Tibial nerve (tissue), 4 donors: ENCODE measurements around the gene GRM1. TPM values are rescaled to one million over a fixed set of nuclear protein-coding genes. Genes with fewer than 3 reads are reported as not detected.
"Not testable (repeated sequence)": the region's sequence is repeated elsewhere in the genome, so short reads cannot be mapped to it uniquely, and the experiment has no call there.

ENCODE experiments used
- DNase-seq, 2 donors: peaks; one replicate each; pipeline ENCODE4 v3.0.0-alpha.2; 2019; ENCODE audit warnings: low spot score in 2 of 2
- H3K27ac ChIP-seq, 4 donors: fragments of 200-600 bp; sonication (generic) in 3 of 4; one replicate each; pipeline ENCODE4 v1.5.1; 2017 to 2019; ENCODE audit warnings: mild to moderate bottlenecking in 1 of 4
- H3K27me3 ChIP-seq, 2 donors: fragments of 200-600 bp; sonication (generic) in 1 of 2; one replicate each; pipeline versions ENCODE4 v1.5.1 to v1.6.0; 2017 to 2019
- H3K36me3 ChIP-seq, 3 donors: fragments of 200-600 bp; sonication (generic); one replicate each; pipeline ENCODE4 v1.5.1; 2018 to 2019
- H3K4me1 ChIP-seq, 4 donors: fragments of 200-600 bp; sonication (generic) in 3 of 4; one replicate each; pipeline ENCODE4 v1.5.1; 2017 to 2019
- H3K4me3 ChIP-seq, 4 donors: fragments of 200-600 bp; sonication (generic) in 3 of 4; one replicate each; pipeline ENCODE4 v1.5.1; 2017 to 2019; ENCODE audit warnings: mild to moderate bottlenecking in 1 of 4, moderate library complexity in 1 of 4
- H3K9me3 ChIP-seq, 4 donors: fragments of 200-600 bp; sonication (generic) in 3 of 4; one replicate each; pipeline ENCODE4 v1.5.1; 2017 to 2019
- CTCF ChIP-seq, 5 experiments: fragments of 200-600 bp in 3 of 5; fragments of 450-650 bp in 2 of 5; sonication (generic) in 3 of 5; IDR thresholded peaks; one replicate each; pipeline ENCODE4 v1.5.1; 2016 to 2019; ENCODE audit warnings: antibody characterized with exemption in 5 of 5, mild to moderate bottlenecking in 3 of 5, moderate library complexity in 2 of 5
- EP300 ChIP-seq, 2 donors: sonication (generic); formaldehyde crosslinking; IDR thresholded peaks; one replicate each; pipeline ENCODE4 v1.6.1; 2017; ENCODE audit warnings: antibody characterized with exemption in 2 of 2, mild to moderate bottlenecking in 1 of 2
- POLR2A ChIP-seq, 2 donors: fragments of 450-650 bp; IDR thresholded peaks; one replicate each; pipeline ENCODE4 v1.6.1; 2017; ENCODE audit warnings: antibody characterized with exemption in 2 of 2, mild to moderate bottlenecking in 2 of 2, moderate library complexity in 2 of 2
- WGBS, 2 donors: methylation state at CpG; one replicate each; pipeline ENCODE4 v1.1.5; 2018; 5-methylcytosine and 5-hydroxymethylcytosine counted together
- total RNA-seq, 4 donors: library from RNA; depleted of rRNA; stranded (reverse); fragments of >200 nt; gene quantifications; one replicate each; pipeline ENCODE4 v1.1.0, GENCODE V29; 2016

Gene GRM1
- total RNA-seq, 4 donors from 2014 or later, result 0.30 to 0.63 (median 0.44) TPM; not detected in 1

GRCh38 chr6:146267946-146268345 lies 239.1 kb downstream of the GRM1 start:
- no peak for DNase-seq
- H3K27ac ChIP-seq, result no peak overlapping the region
- H3K36me3 ChIP-seq, result no peaks in the 10 kb centered on the region
- H3K4me1 ChIP-seq, result no peaks in the 10 kb centered on the region
- H3K27me3 ChIP-seq, result no peaks in the 10 kb centered on the region
- TF ChIP-seq POLR2A (IDR thresholded peaks at IDR 0.05), result no peak
- no peak for TF ChIP-seq CTCF (IDR thresholded peaks at IDR 0.05)
- TF ChIP-seq EP300 (IDR thresholded peaks at IDR 0.05), result no peak
- WGBS, 2 donors, result 72 to 79% methylated on average over 1 of the region's 1 CpG
- no peaks in the 10 kb centered on the region for H3K9me3 ChIP-seq
- H3K4me3 ChIP-seq, result no peak overlapping the region

- TF ChIP-seq EP300 (IDR thresholded peaks at IDR 0.05), result no peak
- no peak for TF ChIP-seq POLR2A (IDR thresholded peaks at IDR 0.05)
- no peak for TF ChIP-seq CTCF (IDR thresholded peaks at IDR 0.05)
- Histone ChIP-seq H3K4me1 (no peaks in the 10 kb centered on the region), H3K9me3 (no peaks in the 10 kb centered on the region), H3K27ac (no peak overlapping the region), H3K4me3 (no peak overlapping the region), H3K27me3 (no peaks in the 10 kb centered on the region), H3K36me3 (no peaks in the 10 kb centered on the region)
- DNase-seq, result no peak
Measured at GRCh38 chr6:146269482-146269881, 240.6 kb downstream of the GRM1 start.

GRCh38 chr6:146271163-146271562 lies 242.3 kb downstream of the GRM1 start:
- peak in 1 of 2 donors; percentile 23 for DNase-seq
- H3K27ac ChIP-seq, H3K4me1 ChIP-seq, H3K27me3 ChIP-seq, H3K4me3 ChIP-seq, H3K36me3 ChIP-seq, H3K9me3 ChIP-seq: not testable (repeated sequence)
- WGBS, 2 donors, result 7 to 21% methylated on average over 1 of the region's 1 CpG

- Histone ChIP-seq H3K36me3 (no peaks in the 10 kb centered on the region), H3K9me3 (no peaks in the 10 kb centered on the region), H3K27me3 (no peaks in the 10 kb centered on the region), H3K4me3 (no peak overlapping the region), H3K4me1 (peaks cover 0 to 5% (median 0%) of the 10 kb centered on the region in 4 donors), H3K27ac (no peak overlapping the region)
- no peak for DNase-seq
- TF ChIP-seq POLR2A (IDR thresholded peaks at IDR 0.05) (no peak), EP300 (IDR thresholded peaks at IDR 0.05) (no peak), CTCF (IDR thresholded peaks at IDR 0.05) (no peak)
Measured at GRCh38 chr6:146273490-146273889, 244.6 kb downstream of the GRM1 start.

GRCh38 chr6:146277142-146277541 lies 248.3 kb downstream of the GRM1 start:
- DNase-seq, result no peak
- H3K27ac ChIP-seq, result no peak overlapping the region
- H3K4me1 ChIP-seq, result peaks cover 0 to 5% (median 0%) of the 10 kb centered on the region in 4 donors
- no peak for TF ChIP-seq CTCF (IDR thresholded peaks at IDR 0.05)
- TF ChIP-seq POLR2A (IDR thresholded peaks at IDR 0.05), result no peak
- TF ChIP-seq EP300 (IDR thresholded peaks at IDR 0.05), result no peak
- no peaks in the 10 kb centered on the region for H3K9me3 ChIP-seq
- WGBS, 2 donors, result 51% methylated on average over 2 of the region's 2 CpGs
- no peaks in the 10 kb centered on the region for H3K36me3 ChIP-seq
- H3K4me3 ChIP-seq, result no peak overlapping the region
- H3K27me3 ChIP-seq, result no peaks in the 10 kb centered on the region

GRCh38 chr6:146281651-146282362 lies 252.9 kb downstream of the GRM1 start:
- Histone ChIP-seq H3K4me1 (peaks cover 0 to 3% (median under 1%) of the 10 kb centered on the region in 4 donors), H3K27ac (no peak overlapping the region), H3K4me3 (no peak overlapping the region), H3K36me3 (no peaks in the 10 kb centered on the region), H3K27me3 (no peaks in the 10 kb centered on the region), H3K9me3 (no peaks in the 10 kb centered on the region)
- DNase-seq, result no peak
- TF ChIP-seq CTCF (IDR thresholded peaks at IDR 0.05), result no peak
- TF ChIP-seq EP300 (IDR thresholded peaks at IDR 0.05), result no peak
- TF ChIP-seq POLR2A (IDR thresholded peaks at IDR 0.05), result no peak
